IMR-90 (cell line): ENCODE measurements around the gene OBP2A. TPM values are rescaled to one million over a fixed set of nuclear protein-coding genes. Genes with fewer than 3 reads are reported as not detected.

Experiments
- ATAC-seq: fragments of 200-7000 bp; cut with Tn5 transposase; 2 replicates; pipeline ENCODE4 v1.9.1; 2020; ENCODE audit warnings: low read depth, mild to moderate bottlenecking, moderate library complexity
- BruUV-seq: library from RNA; stranded (reverse); fragments of 400-500 nt; replicated peaks from 2 replicates; lab custom pipeline; 2021; lab: Mats Ljungman, UMichigan
- CTCF ChIA-PET: fragments of 300-600 bp; formaldehyde crosslinking; extraction: SDS; loops from one replicate; lab custom pipeline; 2021; ENCODE audit warnings: antibody characterized with exemption; lab: Yijun Ruan, JAX
- POLR2A ChIA-PET: fragments of 300-600 bp; sonication (Branson Sonifier 250); formaldehyde crosslinking; loops from one replicate; lab custom pipeline; 2022; ENCODE audit warnings: antibody characterized with exemption; ENCODE audit not compliant: unreplicated experiment; lab: Charles Lee
- DNase-seq: peaks from one replicate; pipeline ENCODE4 v3.0.0; 2013
- H2AFZ ChIP-seq: replicated peaks from 2 replicates; pipeline ENCODE3; 2013; ENCODE audit warnings: low read length, mild to moderate bottlenecking; ENCODE audit not compliant: poor library complexity
- H2AK5ac ChIP-seq: 2 replicates; pipeline ENCODE4 v1.6.1; 2013; ENCODE audit warnings: low read depth, low read length, inconsistent platforms
- H2AK9ac ChIP-seq: replicated peaks from 2 replicates; pipeline ENCODE3; 2013; ENCODE audit warnings: mild to moderate bottlenecking, low read depth, low read length, moderate library complexity; ENCODE audit not compliant: poor library complexity
- H2BK120ac ChIP-seq: 2 replicates; pipeline ENCODE4 v1.6.1; 2013; ENCODE audit warnings: low read depth, low read length, inconsistent platforms
- H2BK15ac ChIP-seq: 3 replicates; pipeline ENCODE4 v1.6.1; 2013; ENCODE audit warnings: low read depth, low read length, inconsistent platforms
- H2BK20ac ChIP-seq: 2 replicates; pipeline ENCODE4 v1.6.1; 2013; ENCODE audit warnings: low read depth, mild to moderate bottlenecking, inconsistent platforms, low read length, moderate library complexity
- H2BK5ac ChIP-seq: 2 replicates; pipeline ENCODE4 v1.6.1; 2013; ENCODE audit warnings: mild to moderate bottlenecking, low read depth, low read length, inconsistent platforms; ENCODE audit not compliant: poor library complexity, severe bottlenecking
- H3K14ac ChIP-seq: replicated peaks from 2 replicates; pipeline ENCODE4 v1.6.1; 2013; ENCODE audit warnings: low read depth, low read length, inconsistent platforms
- H3K18ac ChIP-seq: 2 replicates; pipeline ENCODE4 v1.6.1; 2013; ENCODE audit warnings: low read depth, low read length, control low read depth
- H3K23ac ChIP-seq: 2 replicates; pipeline ENCODE4 v1.6.1; 2013; ENCODE audit warnings: low read depth, low read length, inconsistent platforms
- H3K27ac ChIP-seq: 2 replicates; pipeline ENCODE4 v1.5.1; 2013; ENCODE audit warnings: mild to moderate bottlenecking, control low read depth, low read length; ENCODE audit not compliant: insufficient read depth
- H3K27me3 ChIP-seq: 2 replicates; pipeline ENCODE4 v1.6.1; 2013; ENCODE audit warnings: low read length; ENCODE audit not compliant: control insufficient read depth, insufficient read depth
- H3K36me3 ChIP-seq: 2 replicates; pipeline ENCODE4 v1.6.1; 2013; ENCODE audit warnings: low read length, mixed read lengths; ENCODE audit not compliant: control insufficient read depth, insufficient read depth
- H3K4ac ChIP-seq: 2 replicates; pipeline ENCODE4 v1.6.1; 2013; ENCODE audit warnings: low read depth, low read length, inconsistent platforms
- H3K4me1 ChIP-seq: 2 replicates; pipeline ENCODE4 v1.6.1; 2013; ENCODE audit warnings: low read length, mixed read lengths; ENCODE audit not compliant: control insufficient read depth, insufficient read depth
- H3K4me2 ChIP-seq: 2 replicates; pipeline ENCODE4 v1.6.1; 2013; ENCODE audit warnings: low read depth, mild to moderate bottlenecking, control low read depth, low read length, moderate library complexity
- H3K4me3 ChIP-seq: 2 replicates; pipeline ENCODE4 v1.5.1; 2013; ENCODE audit warnings: low read depth, mild to moderate bottlenecking, control low read depth, low read length, moderate library complexity; ENCODE audit not compliant: insufficient read depth
- H3K56ac ChIP-seq: 2 replicates; pipeline ENCODE4 v1.6.1; 2013; ENCODE audit warnings: low read length, inconsistent platforms; ENCODE audit not compliant: insufficient read depth; ENCODE audit errors: extremely low read depth
- H3K79me1 ChIP-seq, 2 experiments: 2 replicates each; pipeline ENCODE4 v1.6.1; 2013; ENCODE audit warnings: low read length in 2 of 2, inconsistent platforms in 1 of 2, low read depth in 1 of 2
- H3K9ac ChIP-seq: 2 replicates; pipeline ENCODE4 v1.6.1; 2013; ENCODE audit warnings: low read depth, low read length, control low read depth
- H3K9me1 ChIP-seq: 2 replicates; pipeline ENCODE4 v1.6.1; 2013; ENCODE audit warnings: low read length, inconsistent platforms; ENCODE audit not compliant: insufficient read depth
- H3K9me3 ChIP-seq: 2 replicates; pipeline ENCODE4 v1.6.1; 2013; ENCODE audit warnings: low read length; ENCODE audit not compliant: control insufficient read depth, insufficient read depth
- H4K20me1 ChIP-seq: 2 replicates; pipeline ENCODE4 v1.6.1; 2013; ENCODE audit warnings: low read length, inconsistent platforms; ENCODE audit not compliant: insufficient read depth
- H4K5ac ChIP-seq: 2 replicates; pipeline ENCODE4 v1.6.1; 2013; ENCODE audit warnings: mild to moderate bottlenecking, low read depth, low read length, control low read depth
- H4K8ac ChIP-seq, 2 experiments: 2 replicates each; pipeline ENCODE4 v1.6.1; 2013; ENCODE audit warnings: low read depth in 2 of 2, low read length in 2 of 2, control low read depth in 1 of 2, inconsistent platforms in 1 of 2
- H4K91ac ChIP-seq: 2 replicates; pipeline ENCODE4 v1.6.1; 2013; ENCODE audit warnings: low read depth, low read length, inconsistent platforms; ENCODE audit not compliant: insufficient read depth
- BHLHE40 ChIP-seq: fragments of 150-350 bp; IDR thresholded peaks from 2 replicates; pipeline ENCODE4 v1.6.1; 2016; ENCODE audit warnings: mild to moderate bottlenecking, low read depth, low read length
- CEBPB ChIP-seq: IDR thresholded peaks from 2 replicates; pipeline ENCODE4 v1.6.1; 2012; ENCODE audit warnings: low read depth, low read length, improper control_type of control experiment
- CHD1 ChIP-seq: IDR thresholded peaks from 2 replicates; pipeline ENCODE4 v1.6.1; 2012; ENCODE audit warnings: low read depth, low read length, improper control_type of control experiment
- CTCF ChIP-seq: conservative IDR thresholded peaks from 2 replicates; pipeline ENCODE4 v1.5.1; 2012; ENCODE audit warnings: mild to moderate bottlenecking, low read depth, low read length, improper control_type of control experiment
- MAFK ChIP-seq: IDR thresholded peaks from 2 replicates; pipeline ENCODE4 v1.6.1; 2012; ENCODE audit warnings: low read depth, low read length, improper control_type of control experiment
- MAZ ChIP-seq: IDR thresholded peaks from 2 replicates; pipeline ENCODE4 v1.6.1; 2012; ENCODE audit warnings: low read depth, mild to moderate bottlenecking, low read length, improper control_type of control experiment, moderate library complexity, borderline replicate concordance
- MXI1 ChIP-seq: IDR thresholded peaks from 2 replicates; pipeline ENCODE4 v1.6.1; 2012; ENCODE audit warnings: low read depth, mild to moderate bottlenecking, low read length, moderate library complexity, borderline replicate concordance
- POLR2A ChIP-seq: IDR thresholded peaks from 2 replicates; pipeline ENCODE4 v1.6.1; 2012; ENCODE audit warnings: mild to moderate bottlenecking, low read depth, low read length
- RCOR1 ChIP-seq: IDR thresholded peaks from 2 replicates; pipeline ENCODE4 v1.6.1; 2012; ENCODE audit warnings: mild to moderate bottlenecking, low read length, improper control_type of control experiment; ENCODE audit not compliant: insufficient replicate concordance
- RFX5 ChIP-seq: IDR thresholded peaks from 2 replicates; pipeline ENCODE4 v1.8.0; 2012; ENCODE audit warnings: low read depth, mild to moderate bottlenecking, low read length, moderate library complexity
- WGBS, 2 experiments: methylation state at CpG; one replicate each; pipeline versions ENCODE4 v1.1.5 to v1.1.7; 2013; ENCODE audit warnings: missing lambda C conversion rate in 2 of 2; ENCODE audit not compliant: insufficient read length in 1 of 2; ENCODE audit errors: extremely low coverage in 2 of 2; 5-methylcytosine and 5-hydroxymethylcytosine counted together
- dilution Hi-C: fragments of 300-500 bp; cut with HindIII; formaldehyde crosslinking; loops from one replicate; pipeline ENCODE4 v1.14.3; 2018; ENCODE audit warnings: low sequenced_read_pairs; ENCODE audit not compliant: unreplicated experiment
- in situ Hi-C: fragments of 300-500 bp; cut with MboI; formaldehyde crosslinking; loops from 3 replicates; pipeline ENCODE4 v1.14.3; 2019; ENCODE audit warnings: low sequenced_read_pairs, inconsistent platforms, mixed read lengths
- intact Hi-C: fragments of 100-400 bp; cut with micrococcal nuclease; formaldehyde crosslinking; loops from 2 replicates; pipeline ENCODE4 v1.10.0; 2022
- polyA plus RNA-seq, 3 experiments: library from polyadenylated mRNA; depleted of rRNA; stranded (reverse); fragments of >200 nt; gene quantifications; 2 replicates each; pipeline ENCODE4 v1.2.3, GENCODE V29; 2012; ENCODE audit warnings: low replicate concordance in 1 of 3
- total RNA-seq: library from RNA; depleted of rRNA; stranded (reverse); fragments of >200 nt; gene quantifications from 2 replicates; pipeline ENCODE4 v1.2.3, GENCODE V29; 2012

Gene OBP2A
- total and polyA plus RNA-seq, 2 of the 4 experiments (the other 2 are of a cell fraction), result not detected

- Histone ChIP-seq H3K79me1 (peaks cover 4 to 37% of the 10 kb centered on the region in 2 experiments), H2BK5ac (peak within 1 kb of the TSS; percentile 65), H3K27me3 (no peaks in the 10 kb centered on the region), H2BK15ac (no peak within 1 kb of the TSS), H4K5ac (peak within 1 kb of the TSS; percentile 13; the same call in 1 of the 2 replicates), H3K18ac (no peak within 1 kb of the TSS), H3K4me2 (peak within 1 kb of the TSS; percentile 84), H3K4me1 (peaks cover 6% of the 10 kb centered on the region; the same call in 1 of the 2 replicates), H3K9me1 (no peaks in the 10 kb centered on the region), H3K4ac (peak within 1 kb of the TSS; percentile 72), H2BK120ac (peak within 1 kb of the TSS; percentile 19; the same call in 1 of the 2 replicates), H2BK20ac (no peak within 1 kb of the TSS), H3K36me3 (peaks cover 27% of the 10 kb centered on the region), H2AK9ac (peak within 1 kb of the TSS; percentile 97), H3K27ac (peak within 1 kb of the TSS; percentile 79), H4K8ac (peak within 1 kb of the TSS; percentile 75 to 78), H3K14ac (peak within 1 kb of the TSS; percentile 71; the same call in 1 of the 2 replicates), H4K20me1 (peaks cover 35% of the 10 kb centered on the region), H3K23ac (peak within 1 kb of the TSS; percentile 80), H4K91ac (peak within 1 kb of the TSS; percentile 6), H3K4me3 (peak within 1 kb of the TSS; percentile 89), H2AFZ (peak within 1 kb of the TSS; percentile 98), H2AK5ac (no peak within 1 kb of the TSS), H3K9ac (peak within 1 kb of the TSS; percentile 62), H3K56ac (peak within 1 kb of the TSS; percentile 11; the same call in 1 of the 2 replicates), H3K9me3 (no peaks in the 10 kb centered on the region)
- WGBS, 2 experiments, result 2% methylated on average over 19 of the region's 92 CpGs; no CpG with 5 or more reads in 1 of the 2 experiments
- dilution Hi-C loops, result no loop called here
- CTCF ChIA-PET, result no interaction called here
- intact Hi-C loops, result no loop called here
- ATAC-seq (peak; percentile 92), DNase-seq (peak; percentile 81)
- in situ Hi-C loops, result no loop called here
- TF ChIP-seq BHLHE40 (peak; percentile 89), RFX5 (no peak), CEBPB (0 out of 2 replicates have a peak, but pooled peaks have one; percentile 15), MAZ (peak; percentile 96; the same call in 1 of the 2 replicates), CTCF (peak; percentile 92), CHD1 (0 out of 2 replicates have a peak, but pooled peaks have one; percentile 52), RCOR1 (no peak), MAFK (no peak), MXI1 (peak; percentile 82), POLR2A (no peak; the same call in 1 of the 2 replicates)
- POLR2A ChIA-PET, result no interaction called here
- BruUV-seq, result no TSS peak
Measured at GRCh38 chr9:135500525-135501260, 45.2 kb upstream of the OBP2A start, which contains the start of gene MRPS2. MRPS2 (plus strand) TSS chr9:135500682; CDS start chr9:135500711, 29 bp downstream.
